ENCODE data around the gene TBC1D30. TPM values are rescaled to one million over a fixed set of nuclear protein-coding genes. Genes with fewer than 3 reads are reported as not detected.

The TBC1D30 gene
- total RNA-seq, 1 donor from 2014 or later: 3.1 TPM

GRCh38 chr12:64892561-64892960 lies 68.1 kb downstream of the TBC1D30 start:
- no peak for DNase-seq (ENCODE audit: low spot score in 2 of 2, unreplicated experiment in 2 of 2)
- no peak for TF ChIP-seq CTCF (IDR thresholded peaks at IDR 0.05; ENCODE audit: unreplicated experiment)
- no peak overlapping the region for H3K27ac Mint-ChIP-seq
- H3K27me3 Mint-ChIP-seq (ENCODE audit: low read depth): no peaks in the 10 kb centered on the region
- H3K4me1 Mint-ChIP-seq: peaks cover 24% of the 10 kb centered on the region
- no peaks in the 10 kb centered on the region for H3K36me3 Mint-ChIP-seq
- no peaks in the 10 kb centered on the region for H3K9me3 Mint-ChIP-seq
- no peak overlapping the region for H3K4me3 Mint-ChIP-seq

- peaks cover 22% of the 10 kb centered on the region for H3K4me1 Mint-ChIP-seq
- DNase-seq (ENCODE audit: low spot score in 2 of 2, unreplicated experiment in 2 of 2): no peak
Observed at GRCh38 chr12:64893961-64894360, 69.5 kb downstream of the TBC1D30 start.

GRCh38 chr12:64894827-64895475 lies 70.5 kb downstream of the TBC1D30 start:
- no peak overlapping the region for H3K4me3 Mint-ChIP-seq
- DNase-seq (ENCODE audit: low spot score in 2 of 2, unreplicated experiment in 2 of 2): no peak
- no peaks in the 10 kb centered on the region for H3K36me3 Mint-ChIP-seq
- H3K4me1 Mint-ChIP-seq: peaks cover 13% of the 10 kb centered on the region
- no peak for TF ChIP-seq CTCF (IDR thresholded peaks at IDR 0.05; ENCODE audit: unreplicated experiment)
- no peaks in the 10 kb centered on the region for H3K27me3 Mint-ChIP-seq (ENCODE audit: low read depth)
- no peak overlapping the region for H3K27ac Mint-ChIP-seq
- H3K9me3 Mint-ChIP-seq: peaks cover under 1% of the 10 kb centered on the region

More at GRCh38 chr12:64893961-64894360, 69.5 kb downstream of the TBC1D30 start:
- H3K4me3 Mint-ChIP-seq: no peak overlapping the region
- no peaks in the 10 kb centered on the region for H3K9me3 Mint-ChIP-seq
- TF ChIP-seq CTCF (IDR thresholded peaks at IDR 0.05; ENCODE audit: unreplicated experiment): no peak
- H3K27me3 Mint-ChIP-seq (ENCODE audit: low read depth): no peaks in the 10 kb centered on the region
- no peaks in the 10 kb centered on the region for H3K36me3 Mint-ChIP-seq
- H3K27ac Mint-ChIP-seq: no peak overlapping the region

GRCh38 chr12:64895526-64895925 lies 71.1 kb downstream of the TBC1D30 start:
- TF ChIP-seq CTCF (IDR thresholded peaks at IDR 0.05; ENCODE audit: unreplicated experiment): no peak
- no peaks in the 10 kb centered on the region for H3K27me3 Mint-ChIP-seq (ENCODE audit: low read depth)
- peaks cover 8% of the 10 kb centered on the region for H3K4me1 Mint-ChIP-seq
- DNase-seq (ENCODE audit: low spot score in 2 of 2, unreplicated experiment in 2 of 2): no peak
- H3K27ac Mint-ChIP-seq: no peak overlapping the region
- H3K9me3 Mint-ChIP-seq: peaks cover 6% of the 10 kb centered on the region
- H3K36me3 Mint-ChIP-seq: peaks cover 3% of the 10 kb centered on the region
- H3K4me3 Mint-ChIP-seq: no peak overlapping the region

- Mint-ChIP-seq H3K9me3 (peaks cover 6% of the 10 kb centered on the region), H3K4me1 (peaks cover 18% of the 10 kb centered on the region), H3K4me3 (no peak overlapping the region), H3K27me3 (ENCODE audit: low read depth) (no peaks in the 10 kb centered on the region), H3K27ac (no peak overlapping the region), H3K36me3 (peaks cover 3% of the 10 kb centered on the region)
- TF ChIP-seq CTCF (IDR thresholded peaks at IDR 0.05; ENCODE audit: unreplicated experiment): no peak
- no peak for DNase-seq (ENCODE audit: low spot score in 2 of 2, unreplicated experiment in 2 of 2)
Observed at GRCh38 chr12:64900540-64900939, 76.1 kb downstream of the TBC1D30 start.
